ENCODE measurements around the gene PLA2G15. TPM values are rescaled to one million over a fixed set of nuclear protein-coding genes. Genes with fewer than 3 reads are reported as not detected.

Gene PLA2G15
- 11.9 and 17.8 TPM in 2 replicates for total RNA-seq (2014; rRNA removed; shearing (Covaris generic))

DNA sequence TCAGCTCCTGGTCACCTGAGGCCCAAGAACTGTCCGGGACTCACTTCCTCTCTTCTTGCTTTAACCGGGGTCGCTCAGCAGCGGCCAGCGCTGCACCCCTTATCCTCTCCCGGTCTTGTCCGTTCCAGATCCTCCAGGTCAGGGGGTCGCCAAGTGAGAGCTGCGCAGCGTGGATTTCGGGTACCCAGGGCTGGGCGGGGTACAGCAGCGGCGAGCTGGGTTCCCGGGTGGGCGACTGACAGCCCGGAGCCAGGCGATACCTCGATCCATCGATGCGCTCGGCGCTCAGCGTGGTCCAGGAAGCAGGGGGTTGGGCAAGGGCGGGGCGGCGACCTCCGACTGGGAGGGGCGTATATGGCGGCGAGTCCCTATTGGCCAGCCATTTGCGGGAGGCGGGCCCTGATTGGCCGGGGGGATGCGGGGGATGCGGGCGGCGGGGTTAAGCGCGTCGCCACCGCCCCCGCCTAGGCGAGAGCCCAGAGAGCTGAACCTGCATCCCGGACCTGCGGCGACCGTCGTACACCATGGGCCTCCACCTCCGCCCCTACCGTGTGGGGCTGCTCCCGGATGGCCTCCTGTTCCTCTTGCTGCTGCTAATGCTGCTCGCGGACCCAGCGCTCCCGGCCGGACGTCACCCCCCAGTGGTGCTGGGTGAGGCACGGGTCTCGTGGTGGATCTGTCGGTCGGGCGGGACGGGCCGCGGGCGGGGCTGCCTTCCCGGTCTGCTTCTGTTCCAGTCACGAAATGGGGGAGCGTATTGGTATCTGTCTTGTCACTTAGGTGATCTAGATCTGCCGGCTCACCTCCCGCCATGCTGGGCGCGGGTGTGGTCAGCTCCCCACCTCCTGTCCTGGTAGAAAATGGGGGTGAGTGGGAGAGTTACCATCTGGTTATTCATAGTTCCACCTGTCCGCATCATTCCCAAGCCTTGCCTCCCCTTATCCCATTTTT, at the start of gene PLA2G15:
TSS of gene PLA2G15 (plus strand) at position 471 of the 951 bp plus-strand sequence. CDS start at position 525, 54 bp downstream.
- DNase-seq (ENCODE audit: low read depth), result peak; percentile 93

GRCh38 chr16:68197250-68197649, 47.9 kb upstream of the PLA2G15 start:
- DNase-seq (ENCODE audit: low read depth), result no peak

DNA sequence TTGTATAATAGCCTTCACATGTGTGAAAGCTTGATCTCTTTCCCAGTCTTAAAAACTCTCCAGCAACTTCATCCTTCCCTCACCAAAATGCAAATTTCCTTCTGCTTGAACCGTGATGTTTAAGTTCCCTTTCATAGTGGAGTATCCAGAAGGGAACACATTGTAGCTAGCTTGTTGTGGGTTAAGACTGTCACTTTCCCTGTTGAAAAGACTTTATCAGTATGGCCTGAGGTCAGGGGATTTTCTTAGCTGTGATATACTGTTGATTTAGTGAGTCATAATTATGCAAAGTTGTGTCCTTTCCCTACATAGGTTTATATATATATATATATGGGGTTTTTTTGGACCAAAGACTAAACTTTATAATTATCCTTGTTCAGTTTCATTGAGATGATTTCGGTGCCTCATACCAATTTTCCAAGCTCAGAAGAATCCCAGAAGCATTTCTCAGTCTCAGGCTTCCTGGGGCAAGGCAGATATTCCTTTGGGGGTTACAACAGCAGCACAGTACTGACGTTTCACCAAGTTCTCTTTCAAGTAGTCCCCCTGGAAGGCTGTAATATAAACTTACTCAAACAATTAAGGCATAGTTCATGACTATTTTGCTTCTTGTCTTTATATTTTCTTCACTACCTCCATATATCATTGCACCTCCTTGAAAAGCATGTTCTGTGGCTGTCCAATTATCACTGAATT, 44.9 kb upstream of the PLA2G15 start:
- peak; percentile 44 for DNase-seq (ENCODE audit: low read depth)

GRCh38 chr16:68202091-68202519, 43.1 kb upstream of the PLA2G15 start:
- DNase-seq (ENCODE audit: low read depth), result no peak

- no peak for DNase-seq (ENCODE audit: low read depth)
Observed at GRCh38 chr16:68206245-68206644, 38.9 kb upstream of the PLA2G15 start.

- no peak for DNase-seq (ENCODE audit: low read depth)
Observed at GRCh38 chr16:68214726-68215125, 30.4 kb upstream of the PLA2G15 start.

DNA sequence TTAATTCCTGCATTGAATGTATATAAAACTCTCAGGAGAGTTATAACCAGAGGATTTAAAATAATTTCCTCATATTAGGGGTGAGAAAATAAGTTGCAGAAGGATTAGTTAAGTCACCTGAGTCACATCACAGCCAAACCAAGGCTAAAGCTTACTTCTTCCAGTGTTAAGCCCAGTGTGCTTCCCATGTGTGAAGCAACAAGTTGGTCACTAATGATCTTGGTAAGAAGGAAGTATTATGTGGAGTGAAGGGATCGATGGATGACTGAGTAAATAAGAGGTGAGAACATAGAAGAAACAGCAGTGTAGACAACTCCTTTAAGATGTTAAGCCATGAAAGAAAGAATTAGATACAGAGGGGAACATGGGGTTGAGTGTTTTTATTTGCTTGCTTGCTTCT, 29.9 kb upstream of the PLA2G15 start:
- no peak for DNase-seq (ENCODE audit: low read depth)

DNA sequence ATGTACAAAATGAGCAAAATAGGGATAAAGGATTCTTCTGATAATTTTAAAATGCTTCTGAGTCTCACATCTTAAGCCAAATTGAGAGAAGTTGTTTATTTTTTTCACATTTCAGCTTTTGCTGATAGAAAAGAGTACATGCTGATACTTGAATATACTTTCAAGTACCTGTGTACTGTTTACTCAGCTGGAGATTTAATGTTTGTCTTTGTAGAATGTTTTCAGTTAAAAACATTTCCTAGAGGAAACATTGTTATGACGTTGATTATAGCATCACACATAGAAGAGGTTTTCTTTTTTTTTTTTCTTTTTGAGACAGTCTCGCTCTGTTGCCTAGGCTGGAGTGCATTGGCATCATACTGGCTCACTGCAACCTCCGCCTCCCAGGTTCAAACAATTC, 28.9 kb upstream of the PLA2G15 start:
- no peak for DNase-seq (ENCODE audit: low read depth)

- no peak for DNase-seq (ENCODE audit: low read depth)
Observed at GRCh38 chr16:68217506-68217905, 27.7 kb upstream of the PLA2G15 start.

GRCh38 chr16:68219725-68220351, 25.3 kb upstream of the PLA2G15 start:
- DNase-seq (ENCODE audit: low read depth), result no peak

DNA sequence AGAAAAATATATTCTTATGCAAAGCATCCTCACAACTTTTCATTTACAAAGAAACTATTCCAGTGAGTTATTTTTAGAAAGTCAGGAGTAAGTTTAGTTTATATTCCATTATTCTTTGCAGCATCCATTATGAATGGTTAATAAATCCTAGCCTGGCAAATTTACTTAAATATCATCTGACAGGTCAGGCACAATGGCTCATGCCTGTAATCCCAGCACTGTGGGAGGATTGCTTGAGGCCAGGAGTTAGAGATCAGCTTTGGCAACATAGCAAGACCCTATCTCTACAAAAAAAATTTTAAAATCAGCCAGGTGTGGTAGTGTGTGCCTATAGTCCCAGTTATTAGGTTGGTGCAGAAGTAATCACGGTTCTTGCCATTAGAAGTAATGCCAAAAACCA, 22.1 kb upstream of the PLA2G15 start:
- no peak for DNase-seq (ENCODE audit: low read depth)

DNA sequence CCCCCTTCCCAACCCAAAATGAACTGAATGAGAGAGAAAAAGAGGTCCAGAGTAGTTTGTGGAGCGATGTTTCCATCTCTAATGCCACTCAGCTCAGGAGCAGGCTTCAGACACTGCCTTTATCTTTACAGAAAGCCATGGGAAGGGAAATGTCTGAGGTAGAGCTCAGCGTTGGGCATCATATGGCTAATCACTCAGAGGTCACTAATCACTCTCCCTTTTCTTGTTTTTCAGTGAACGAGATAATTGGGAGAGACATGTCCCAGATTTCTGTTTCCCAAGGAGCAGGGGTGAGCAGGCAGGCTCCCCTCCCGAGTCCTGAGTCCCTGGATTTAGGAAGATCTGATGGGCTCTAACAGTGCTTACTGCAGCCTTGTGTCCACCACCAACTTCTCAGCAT, 19.1 kb upstream of the PLA2G15 start:
- no peak for DNase-seq (ENCODE audit: low read depth)

- DNase-seq (ENCODE audit: low read depth), result no peak
Observed at GRCh38 chr16:68227183-68227793, 17.9 kb upstream of the PLA2G15 start.

GRCh38 chr16:68227850-68228553, 17.2 kb upstream of the PLA2G15 start:
- no peak for DNase-seq (ENCODE audit: low read depth)

DNA sequence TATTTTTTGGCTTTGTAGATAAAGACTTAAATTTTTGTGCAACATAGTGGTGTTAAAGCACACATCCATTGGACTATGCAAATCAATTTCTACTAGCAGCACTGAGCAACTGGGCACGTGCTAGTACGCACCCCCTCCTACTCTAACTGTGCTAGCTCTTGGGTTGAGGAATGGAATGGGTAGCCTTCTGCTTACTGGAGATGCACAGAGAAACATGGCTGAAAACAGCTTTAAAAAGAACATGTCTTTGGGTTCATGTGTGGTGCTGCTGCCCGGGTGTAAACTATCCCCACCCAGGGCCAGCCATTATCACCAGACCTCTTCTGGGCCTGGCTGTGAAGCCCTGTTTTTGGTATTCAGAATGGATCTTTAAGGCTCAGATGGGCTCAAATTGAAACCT, 16.5 kb upstream of the PLA2G15 start:
- no peak for DNase-seq (ENCODE audit: low read depth)

DNA sequence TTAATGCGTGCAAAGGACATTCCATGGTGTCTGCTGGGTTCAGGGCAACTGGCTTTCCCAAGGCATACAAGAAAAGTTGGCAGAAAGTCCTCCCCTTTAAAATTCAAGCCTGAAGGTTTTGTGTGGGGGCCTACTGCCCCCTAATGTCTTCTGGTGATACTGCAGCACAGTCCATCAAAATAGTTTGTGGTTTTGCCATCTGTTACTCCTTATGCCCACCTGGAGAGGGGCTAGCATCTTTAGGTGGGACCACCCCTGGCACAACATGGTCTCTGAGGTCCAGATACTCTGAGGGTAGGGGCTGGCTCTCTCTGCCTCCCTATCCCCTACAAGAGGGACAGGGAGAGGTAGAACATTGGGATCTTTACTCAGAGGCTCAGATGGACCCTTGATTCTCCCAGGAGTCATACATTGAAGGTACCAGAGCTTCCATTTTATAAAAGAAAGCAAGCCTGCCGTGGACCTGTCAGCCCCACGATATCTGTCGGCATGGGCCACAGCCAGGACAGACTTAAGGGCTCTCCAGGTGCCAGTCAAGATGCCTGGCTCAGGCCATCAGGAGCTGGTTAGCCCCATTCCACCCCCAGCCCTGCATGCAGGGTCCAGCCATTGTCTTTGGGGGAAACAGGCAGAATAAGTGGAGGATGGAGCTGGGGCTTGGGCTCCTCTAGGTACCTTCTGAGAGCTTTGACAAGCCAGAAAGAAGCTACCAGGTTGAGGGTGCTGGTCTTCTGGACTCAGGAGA, 15.6 kb upstream of the PLA2G15 start:
- DNase-seq (ENCODE audit: low read depth), result no peak

DNA sequence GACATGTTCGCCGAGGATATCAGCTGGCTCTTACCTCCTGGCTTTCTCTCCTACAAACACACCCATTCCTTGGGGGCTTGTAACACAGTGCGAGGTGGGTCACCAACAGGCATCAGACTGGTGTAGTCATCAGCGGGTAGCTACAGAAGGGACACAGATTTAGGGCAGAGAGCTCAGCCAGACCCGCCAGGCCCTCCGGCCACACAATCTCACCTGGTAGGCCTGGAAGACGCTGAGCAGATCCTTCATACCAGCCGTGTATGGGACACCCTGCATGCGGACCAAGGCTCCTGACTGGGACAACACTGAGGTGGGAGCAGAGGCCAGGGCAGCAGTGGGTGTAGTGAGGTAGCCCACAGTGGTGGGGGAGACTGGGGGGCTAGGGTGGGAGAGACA, 15.0 kb upstream of the PLA2G15 start:
- DNase-seq (ENCODE audit: low read depth), result no peak

- DNase-seq (ENCODE audit: low read depth), result no peak
Observed at GRCh38 chr16:68230956-68231355, 14.2 kb upstream of the PLA2G15 start.

- no peak for DNase-seq (ENCODE audit: low read depth)
Observed at GRCh38 chr16:68231384-68232136, 13.6 kb upstream of the PLA2G15 start.

- DNase-seq (ENCODE audit: low read depth), result no peak
Observed at GRCh38 chr16:68232335-68232734, 12.8 kb upstream of the PLA2G15 start.

All from Daoy (cell line).